Adipose tissue (tissue), 3 donors: ENCODE measurements around the gene STMP1. TPM values are rescaled to one million over a fixed set of nuclear protein-coding genes. Genes with fewer than 3 reads are reported as not detected.

Experiments used
- H3K27ac ChIP-seq: one replicate; pipeline ENCODE4 v1.5.1; 2013; ENCODE audit warnings: low read depth, low read length
- WGBS, 3 donors: extraction: QIAGEN DNeasy Blood & Tissue Kit; methylation state at CpG; one replicate each; pipeline ENCODE4 v1.1.7; 2013; 5-methylcytosine and 5-hydroxymethylcytosine counted together
- polyA plus RNA-seq, 3 donors: library from polyadenylated mRNA; stranded (reverse); fragments of 200-250 nt; gene quantifications; one replicate each; pipeline ENCODE4 v1.2.3, GENCODE V29; 2013
- donor health status: healthy with polysubstance abuse.
- donor health status: Bipolar disorder and iron deficiency.
- donor health status: healthy.

The STMP1 gene
- polyA plus RNA-seq, 3 donors, result 10.2 to 45.1 (median 14.1) TPM

DNA sequence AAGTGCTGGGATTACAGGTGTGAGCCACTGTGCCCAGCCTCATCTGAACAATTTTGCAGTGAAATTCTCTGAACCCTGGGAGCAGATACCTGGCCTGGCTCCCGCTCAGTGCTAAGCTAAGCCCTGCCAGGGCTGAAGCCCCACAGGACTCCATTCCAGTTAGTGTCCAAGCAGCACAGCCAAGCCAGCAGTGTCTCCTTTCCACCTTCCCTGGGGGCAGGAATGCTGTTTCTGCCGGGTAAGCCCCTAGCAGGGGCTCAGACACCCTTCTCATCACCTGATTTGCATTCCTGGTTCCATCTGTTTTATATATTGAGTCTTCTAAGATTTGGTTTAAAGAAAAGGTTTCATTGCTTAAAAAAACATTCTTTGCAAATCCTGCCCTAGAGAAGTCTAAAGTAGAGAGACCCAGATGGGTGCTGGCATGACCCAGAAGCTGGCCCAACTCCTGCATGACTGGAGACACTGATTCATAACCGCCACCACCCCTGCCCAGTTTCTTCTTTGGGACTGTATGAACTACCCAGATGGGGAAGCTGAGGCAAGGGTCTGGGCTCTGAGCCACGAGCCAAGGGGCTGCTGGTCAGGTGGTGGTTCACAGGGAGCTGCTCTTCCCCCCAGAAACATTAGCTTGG lies 51.6 kb downstream of the STMP1 start:
- H3K27ac ChIP-seq, result no peak overlapping the region
- 75 to 80% (median 78%) methylated on average over 4 of the region's 4 CpGs for WGBS, 3 donors

DNA sequence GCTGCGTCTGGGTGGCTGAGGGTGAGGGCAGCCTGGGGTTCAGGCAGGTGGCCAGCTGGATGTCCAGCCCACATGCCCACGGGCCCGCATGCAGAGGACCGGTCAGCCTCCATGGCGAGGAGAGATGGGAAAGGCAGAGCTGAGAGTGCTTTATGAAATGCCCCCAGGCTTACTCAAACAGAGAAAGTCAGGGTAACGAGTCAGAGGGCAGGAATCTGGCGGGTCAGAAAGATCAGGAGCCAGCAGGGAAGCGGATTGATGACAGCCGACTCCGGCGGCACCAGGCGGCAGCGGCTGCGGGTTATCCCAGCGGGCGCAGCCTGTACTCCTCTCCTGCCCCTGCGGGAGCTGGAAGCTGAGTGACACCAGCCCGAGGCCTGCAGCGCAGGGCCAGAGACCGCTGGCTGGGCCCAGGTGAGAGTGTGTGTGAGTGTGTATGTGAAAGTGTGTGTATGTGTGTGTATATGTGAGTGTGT lies 52.3 kb downstream of the STMP1 start:
- no peak overlapping the region for H3K27ac ChIP-seq

DNA sequence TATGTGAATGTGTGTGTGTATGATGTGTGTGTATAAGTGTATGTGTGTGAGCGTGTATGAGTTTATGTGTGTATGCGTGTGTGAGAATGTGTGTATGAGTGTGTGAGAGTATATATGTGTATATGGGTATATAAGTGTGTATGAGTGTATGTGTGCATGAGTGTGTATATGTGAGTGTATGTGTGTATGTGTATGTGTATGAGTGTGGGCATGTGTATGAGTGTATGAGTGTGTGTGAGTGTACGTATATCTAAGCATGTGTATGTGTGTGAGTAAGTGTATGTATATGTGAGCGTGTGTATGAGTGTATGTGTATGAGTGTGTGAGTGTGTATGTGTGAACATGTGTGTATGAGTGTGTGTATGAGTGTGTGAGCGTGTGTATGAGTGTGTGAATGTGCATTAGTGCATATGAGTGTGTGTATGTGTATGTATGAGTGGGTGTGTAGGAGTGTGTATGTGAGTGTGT lies 52.8 kb downstream of the STMP1 start:
- WGBS, 3 donors, result 92 to 98% (median 96%) methylated on average over 5 of the region's 5 CpGs

More for the DNA sequence above, 52.3 kb downstream of the STMP1 start:
- 80 to 90% (median 89%) methylated on average over 20 of the region's 20 CpGs for WGBS, 3 donors

DNA sequence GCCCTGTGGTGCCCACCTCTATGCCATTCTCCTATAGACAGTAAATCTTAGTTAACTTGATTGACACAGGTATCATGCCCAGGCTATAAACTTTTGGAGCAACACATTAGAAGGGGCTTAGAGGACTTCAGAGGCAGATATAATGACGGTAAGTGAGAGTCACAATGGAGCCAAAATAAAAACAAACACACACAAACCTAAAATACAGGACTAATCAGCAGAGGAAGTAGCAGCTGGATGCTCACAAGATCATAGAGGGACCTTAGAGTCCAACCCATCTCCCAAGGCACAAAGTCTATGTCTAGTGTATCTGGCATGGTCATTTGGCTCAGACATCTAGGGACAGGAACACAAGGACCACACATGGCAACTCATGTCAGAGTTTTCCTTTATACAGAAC lies 53.4 kb downstream of the STMP1 start:
- H3K27ac ChIP-seq, result no peak overlapping the region
- 82 to 88% (median 85%) methylated on average over 1 of the region's 1 CpG for WGBS, 3 donors

More for the DNA sequence above, 52.8 kb downstream of the STMP1 start:
- no peak overlapping the region for H3K27ac ChIP-seq

DNA sequence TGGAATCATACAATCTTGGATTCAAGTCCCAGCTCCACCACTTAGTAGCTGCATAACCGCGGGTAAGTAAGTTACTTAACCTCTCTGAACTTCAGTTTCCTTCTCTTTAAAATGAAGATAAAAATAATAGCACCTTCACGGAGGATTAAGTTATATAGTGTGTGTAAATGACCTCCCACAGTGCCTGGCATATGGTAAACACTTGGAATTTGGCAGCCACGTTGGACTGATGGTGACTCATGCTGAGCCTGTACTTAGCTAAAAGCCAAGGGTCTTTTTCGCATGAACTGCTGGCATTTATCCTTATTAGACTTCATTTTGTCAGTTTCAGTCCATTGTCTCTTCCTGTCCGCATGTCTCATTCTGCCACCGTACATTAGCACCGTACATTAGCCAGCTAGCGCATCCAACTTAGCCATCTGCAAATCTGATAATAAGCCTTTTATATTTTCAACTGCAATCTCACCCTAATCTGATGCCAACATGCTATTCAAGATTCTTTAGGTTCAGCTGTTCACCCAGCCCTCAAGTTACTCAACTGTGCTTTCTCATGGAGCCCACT lies 54.4 kb downstream of the STMP1 start:
- WGBS, 3 donors, result 71 to 75% (median 75%) methylated on average over 9 of the region's 9 CpGs
- H3K27ac ChIP-seq, result no peak overlapping the region

DNA sequence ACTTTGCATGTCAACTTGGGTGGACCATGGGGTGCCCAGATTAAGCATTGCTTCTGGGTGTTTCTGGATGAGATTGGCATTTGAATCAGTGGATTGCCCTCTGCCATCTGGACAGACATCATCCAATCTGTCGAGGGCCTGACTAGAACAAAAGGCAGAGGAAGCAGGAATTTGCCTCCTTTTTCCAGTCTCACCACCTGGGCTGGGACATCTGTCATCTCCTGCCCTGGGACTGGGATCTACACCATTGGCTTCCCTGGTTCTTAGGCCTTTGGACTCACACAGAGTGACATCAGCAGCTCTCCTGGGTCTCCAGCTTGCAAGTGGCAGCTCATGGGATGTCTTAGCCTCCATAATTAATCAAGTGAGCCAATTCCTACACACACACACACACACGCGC lies 55.4 kb downstream of the STMP1 start:
- 86 to 91% (median 86%) methylated on average over 3 of the region's 3 CpGs for WGBS, 3 donors
- no peak overlapping the region for H3K27ac ChIP-seq

DNA sequence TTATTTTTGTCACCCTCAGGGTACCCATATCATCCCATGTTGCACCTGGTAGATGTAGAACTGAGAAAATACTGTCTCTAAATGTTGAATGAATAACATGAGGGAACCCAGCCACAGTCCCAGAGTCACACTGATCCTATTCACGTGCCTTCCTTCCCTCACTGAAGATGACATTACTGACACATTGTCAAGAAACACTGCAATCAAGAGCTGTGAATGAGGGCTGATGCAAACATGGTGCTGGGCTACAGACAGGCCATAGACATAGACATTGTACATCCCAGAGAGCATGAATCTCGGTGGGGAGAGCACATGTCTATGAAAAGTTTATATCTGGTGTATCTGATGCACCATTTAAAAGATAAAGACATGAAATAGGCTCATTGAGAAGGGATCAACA lies 55.9 kb downstream of the STMP1 start:
- 69 to 87% (median 81%) methylated on average over 2 of the region's 2 CpGs for WGBS, 3 donors
- no peak overlapping the region for H3K27ac ChIP-seq

DNA sequence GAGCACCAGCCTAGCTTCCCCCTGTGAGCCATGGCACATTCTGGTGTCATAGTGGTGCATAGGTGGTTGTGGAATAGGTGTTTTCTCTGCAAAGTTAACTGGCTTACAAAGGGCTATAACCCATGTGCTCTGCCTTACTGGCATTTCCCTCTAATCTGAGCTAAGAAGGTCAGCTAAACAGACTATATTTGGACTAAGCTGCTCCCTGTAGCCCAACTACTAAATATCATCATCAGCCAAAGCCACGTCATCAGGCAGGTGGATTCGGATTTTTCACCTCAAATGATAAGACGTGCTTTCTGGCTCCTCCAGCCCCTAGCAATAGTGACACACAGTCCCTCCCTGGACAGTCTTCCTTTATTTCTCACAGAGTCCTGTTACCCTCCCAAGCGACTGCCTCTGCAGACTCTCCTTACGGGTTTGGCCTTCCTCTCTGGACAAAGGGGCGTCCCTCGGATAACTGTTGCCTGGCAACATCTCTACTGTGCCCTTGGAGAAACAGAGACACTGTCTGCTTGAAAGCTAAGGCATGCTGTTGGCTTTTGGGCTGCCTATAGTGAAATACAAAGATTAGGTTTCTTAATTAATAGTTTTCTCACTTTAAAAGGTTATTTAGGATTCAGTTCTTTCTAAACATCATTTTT lies 56.6 kb downstream of the STMP1 start:
- no peak overlapping the region for H3K27ac ChIP-seq
- WGBS, 3 donors, result 43 to 71% (median 71%) methylated on average over 7 of the region's 7 CpGs

DNA sequence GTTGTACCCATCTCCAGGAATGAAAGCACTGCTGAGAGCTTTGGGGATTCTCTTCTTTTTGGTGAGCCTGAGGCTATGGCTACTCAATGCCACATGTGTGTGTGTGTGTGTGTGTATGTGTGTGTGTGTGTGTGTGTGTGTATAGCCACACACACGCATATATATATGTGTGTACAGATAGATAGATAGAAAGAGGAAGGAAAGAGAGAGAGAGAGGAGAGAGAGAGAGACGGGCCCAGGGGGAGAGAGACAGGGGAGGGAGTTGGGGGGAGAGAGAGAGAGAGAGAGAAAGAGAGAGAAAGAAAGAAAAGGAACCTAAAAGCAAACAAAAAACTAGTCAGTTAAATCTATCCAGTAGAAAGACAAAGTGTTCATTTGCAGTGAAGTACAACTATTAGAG lies 57.4 kb downstream of the STMP1 start:
- H3K27ac ChIP-seq, result no peak overlapping the region
- 23 to 26% (median 24%) methylated on average over 2 of the region's 2 CpGs for WGBS, 3 donors

DNA sequence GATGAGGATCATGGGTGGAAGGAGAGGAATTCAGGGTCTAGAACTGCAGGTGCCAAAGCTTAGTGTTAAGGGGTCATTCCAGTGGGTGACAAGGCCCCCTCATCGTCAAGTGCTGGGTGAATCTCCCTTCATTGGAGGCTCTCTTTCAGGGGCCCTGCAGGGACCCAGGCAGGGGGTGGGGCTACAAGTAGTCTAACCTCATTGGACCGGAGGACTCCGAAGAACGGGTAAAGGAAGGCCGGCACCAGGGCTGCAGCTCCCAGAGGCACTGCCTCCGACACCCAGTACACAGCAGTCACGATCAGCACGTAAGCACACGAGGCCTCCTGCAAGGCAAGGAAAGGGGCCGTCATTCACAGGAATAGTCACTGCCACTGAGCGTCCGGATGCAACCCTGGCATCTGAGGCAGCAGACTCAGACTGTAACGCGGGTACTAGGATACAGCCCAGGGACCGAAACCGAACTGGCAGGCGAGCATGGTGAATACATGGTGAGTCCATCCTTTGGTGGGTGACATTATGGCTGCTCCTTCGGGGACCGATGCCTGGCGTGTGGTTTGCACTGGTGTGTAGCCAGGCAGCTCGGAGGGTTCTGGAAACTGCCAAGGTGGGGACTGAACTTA lies 59.0 kb downstream of the STMP1 start:
- H3K27ac ChIP-seq, result no peak overlapping the region
- 89 to 95% (median 92%) methylated on average over 21 of the region's 21 CpGs for WGBS, 3 donors

DNA sequence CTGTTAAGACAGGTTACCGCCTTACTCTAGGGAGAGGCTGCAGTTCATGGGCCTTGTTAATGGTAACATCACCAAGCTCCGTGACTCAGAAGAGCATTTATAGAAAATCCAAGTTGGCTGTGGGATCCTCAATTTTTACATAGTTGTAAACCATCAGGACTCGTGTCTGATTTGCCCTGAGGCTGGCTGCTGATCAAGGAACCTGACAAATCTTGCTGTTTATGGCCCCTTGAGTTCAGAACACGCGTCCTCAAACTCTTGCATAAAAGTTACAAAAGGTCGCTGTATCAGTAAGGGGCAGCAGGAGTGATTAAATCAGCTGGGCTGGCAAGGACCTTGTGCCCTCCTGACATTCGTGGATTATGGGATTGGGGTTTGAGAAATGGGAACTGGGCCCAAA lies 61.1 kb downstream of the STMP1 start:
- 84 to 91% (median 87%) methylated on average over 7 of the region's 7 CpGs for WGBS, 3 donors

More for the DNA sequence above, 61.1 kb downstream of the STMP1 start:
- no peak overlapping the region for H3K27ac ChIP-seq

Other genes starting within 250 kb of the STMP1 start
- gene CNOT4, start 152.4 kb upstream of the STMP1 start, polyA plus RNA-seq, result 1 to 10 TPM; 3.8 to 7.6 (median 6.7) TPM
- gene NUP205, start 104.6 kb upstream of the STMP1 start, polyA plus RNA-seq, result 10 to 100 TPM; 10.2 to 17.0 (median 16.6) TPM
- gene SLC13A4, start 65.7 kb downstream of the STMP1 start, polyA plus RNA-seq, result under 1 TPM in 2 of 3 donors, not detected in 1; 0.01 to 0.06 TPM
- 1 to 10 TPM in 2 of 3 donors, under 1 TPM in 1; 0.07 to 2.2 (median 2.2) TPM for gene FAM180A, start 86.3 kb downstream of the STMP1 start, polyA plus RNA-seq